ENCODE data around the gene LAMA3. TPM values are rescaled to one million over a fixed set of nuclear protein-coding genes. Genes with fewer than 3 reads are reported as not detected.

Gene LAMA3
- total and polyA plus RNA-seq, 8 donors: 4.3 to 182 (median 26.6) TPM

GRCh38 chr18:23701544-23702064 lies 12.4 kb downstream of the LAMA3 start:
- WGBS, 5 donors: 91 to 96% (median 95%) methylated on average over 8 of the region's 8 CpGs
- TF ChIP-seq POLR2AphosphoS5 (IDR thresholded peaks at IDR 0.05): no peak
- no peak for TF ChIP-seq EP300 (IDR thresholded peaks at IDR 0.05)
- TF ChIP-seq POLR2A (IDR thresholded peaks at IDR 0.05): no peak
- TF ChIP-seq, protein P1, sequence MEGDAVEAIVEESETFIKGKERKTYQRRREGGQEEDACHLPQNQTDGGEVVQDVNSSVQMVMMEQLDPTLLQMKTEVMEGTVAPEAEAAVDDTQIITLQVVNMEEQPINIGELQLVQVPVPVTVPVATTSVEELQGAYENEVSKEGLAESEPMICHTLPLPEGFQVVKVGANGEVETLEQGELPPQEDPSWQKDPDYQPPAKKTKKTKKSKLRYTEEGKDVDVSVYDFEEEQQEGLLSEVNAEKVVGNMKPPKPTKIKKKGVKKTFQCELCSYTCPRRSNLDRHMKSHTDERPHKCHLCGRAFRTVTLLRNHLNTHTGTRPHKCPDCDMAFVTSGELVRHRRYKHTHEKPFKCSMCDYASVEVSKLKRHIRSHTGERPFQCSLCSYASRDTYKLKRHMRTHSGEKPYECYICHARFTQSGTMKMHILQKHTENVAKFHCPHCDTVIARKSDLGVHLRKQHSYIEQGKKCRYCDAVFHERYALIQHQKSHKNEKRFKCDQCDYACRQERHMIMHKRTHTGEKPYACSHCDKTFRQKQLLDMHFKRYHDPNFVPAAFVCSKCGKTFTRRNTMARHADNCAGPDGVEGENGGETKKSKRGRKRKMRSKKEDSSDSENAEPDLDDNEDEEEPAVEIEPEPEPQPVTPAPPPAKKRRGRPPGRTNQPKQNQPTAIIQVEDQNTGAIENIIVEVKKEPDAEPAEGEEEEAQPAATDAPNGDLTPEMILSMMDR (IDR thresholded peaks at IDR 0.05): no peak
- intact Hi-C loops (cut with DNase I; ENCODE audit: low total_unique reads): no loop called here
- H3K27me3 ChIP-seq: no peaks in the 10 kb centered on the region
- no peaks in the 10 kb centered on the region for H3K4me1 ChIP-seq
- H3K36me3 ChIP-seq: no peaks in the 10 kb centered on the region
- no peak overlapping the region for H3K4me3 ChIP-seq
- DNase-seq: no peak
- H3K27ac ChIP-seq: no peak overlapping the region
- H3K9me3 ChIP-seq: no peaks in the 10 kb centered on the region

GRCh38 chr18:23702606-23703005 lies 13.4 kb downstream of the LAMA3 start:
- DNase-seq: no peak
- Histone ChIP-seq H3K36me3 (no peaks in the 10 kb centered on the region), H3K4me1 (no peaks in the 10 kb centered on the region), H3K4me3 (no peak overlapping the region), H3K27me3 (no peaks in the 10 kb centered on the region), H3K9me3 (peaks cover 0 to 8% (median 7%) of the 10 kb centered on the region in 4 donors), H3K27ac (no peak overlapping the region)
- WGBS, 5 donors: 85 to 92% (median 89%) methylated on average over 4 of the region's 4 CpGs
- no peak for TF ChIP-seq POLR2AphosphoS5 (IDR thresholded peaks at IDR 0.05)
- no peak for TF ChIP-seq EP300 (IDR thresholded peaks at IDR 0.05)
- TF ChIP-seq, protein P1 (IDR thresholded peaks at IDR 0.05): no peak
- TF ChIP-seq POLR2A (IDR thresholded peaks at IDR 0.05): no peak
- intact Hi-C loops (cut with DNase I; ENCODE audit: low total_unique reads): no loop called here

- Histone ChIP-seq H3K4me1 (no peaks in the 10 kb centered on the region), H3K27me3 (no peaks in the 10 kb centered on the region), H3K36me3 (no peaks in the 10 kb centered on the region), H3K27ac (no peak overlapping the region), H3K4me3 (no peak overlapping the region), H3K9me3 (peaks cover 0 to 8% (median 7%) of the 10 kb centered on the region in 4 donors)
- 47 to 57% (median 54%) methylated on average over 6 of the region's 6 CpGs for WGBS, 5 donors
- intact Hi-C loops (cut with DNase I; ENCODE audit: low total_unique reads): no loop called here
- TF ChIP-seq, protein P1 (IDR thresholded peaks at IDR 0.05): peak in 4 of 7 experiments; percentile 33 to 74 (median 41)
- TF ChIP-seq EP300 (IDR thresholded peaks at IDR 0.05) (no peak), POLR2AphosphoS5 (IDR thresholded peaks at IDR 0.05) (peak in 1 of 3 donors; percentile 22), POLR2A (IDR thresholded peaks at IDR 0.05) (no peak)
- DNase-seq: peak in 1 of 2 donors; percentile 76
Observed at GRCh38 chr18:23703057-23703986, 14.1 kb downstream of the LAMA3 start.

GRCh38 chr18:23703987-23704384 lies 14.7 kb downstream of the LAMA3 start:
- Histone ChIP-seq H3K36me3 (no peaks in the 10 kb centered on the region), H3K9me3 (peaks cover 0 to 8% (median 7%) of the 10 kb centered on the region in 4 donors), H3K27me3 (no peaks in the 10 kb centered on the region), H3K4me3 (no peak overlapping the region), H3K27ac (no peak overlapping the region), H3K4me1 (no peaks in the 10 kb centered on the region)
- intact Hi-C loops (cut with DNase I; ENCODE audit: low total_unique reads): no loop called here
- 35 to 60% (median 46%) methylated on average over 6 of the region's 6 CpGs for WGBS, 5 donors
- DNase-seq: no peak
- TF ChIP-seq POLR2A (IDR thresholded peaks at IDR 0.05): no peak
- no peak for TF ChIP-seq POLR2AphosphoS5 (IDR thresholded peaks at IDR 0.05)
- TF ChIP-seq, protein P1 (IDR thresholded peaks at IDR 0.05): no peak
- no peak for TF ChIP-seq EP300 (IDR thresholded peaks at IDR 0.05)
